BLaER1 treated with 17β-estradiol and CSF1 and Interleukin-3, amounts not matched to agents 10 nM and 100 nM (cell line): Measurements from ENCODE around the gene NDUFV1.
"Not testable (repeated sequence)": the region's sequence is repeated elsewhere in the genome, so short reads cannot be mapped to it uniquely, and the experiment has no call there.

Experiments used
- H3K27ac ChIP-seq, 11 experiments: shearing (Covaris generic); formaldehyde crosslinking; 2 replicates each; pipeline ENCODE4 v1.8.1; 2022
- H3K27me3 ChIP-seq, 11 experiments: shearing (Covaris generic); formaldehyde crosslinking; 2 replicates each; pipeline ENCODE4 v1.8.1; 2022
- H3K36me3 ChIP-seq, 11 experiments: shearing (Covaris generic); formaldehyde crosslinking; 2 replicates each; pipeline ENCODE4 v1.8.1; 2022
- H3K4me1 ChIP-seq, 10 experiments: shearing (Covaris generic); formaldehyde crosslinking; 2 replicates each; pipeline ENCODE4 v1.8.1; 2022
- H3K4me2 ChIP-seq, 11 experiments: shearing (Covaris generic); formaldehyde crosslinking; 2 replicates each; pipeline ENCODE4 v1.8.1; 2022
- H3K4me3 ChIP-seq, 10 experiments: shearing (Covaris generic); formaldehyde crosslinking; 2 replicates each; pipeline ENCODE4 v1.8.1; 2022
- H3K9ac ChIP-seq, 11 experiments: shearing (Covaris generic); formaldehyde crosslinking; 2 replicates each; pipeline ENCODE4 v1.8.1; 2022
- H3K9me3 ChIP-seq, 11 experiments: shearing (Covaris generic); formaldehyde crosslinking; replicated peaks in 1 of 11; 2 replicates each; pipeline ENCODE4 v1.8.1; 2022
- H4K20me1 ChIP-seq, 11 experiments: shearing (Covaris generic); formaldehyde crosslinking; 2 replicates each; pipeline ENCODE4 v1.8.1; 2022
- Cebpa-rat ChIP-seq, 11 experiments: shearing (Covaris generic); IDR thresholded peaks; 2 replicates each; pipeline ENCODE4 v1.8.1; 2022

The NDUFV1 gene

GRCh38 chr11:67592880-67593564, 13.7 kb upstream of the NDUFV1 start:
- H3K27ac ChIP-seq, result no peak overlapping the region
- H3K4me2 ChIP-seq, result no peak overlapping the region
- H3K9ac ChIP-seq, result no peak overlapping the region
- no peak overlapping the region for H3K4me3 ChIP-seq
- H4K20me1 ChIP-seq, result peaks cover 0 to 11% (median 3%) of the 10 kb centered on the region in 11 experiments; a peak in 8 of 22 replicates
- TF ChIP-seq Cebpa-rat (IDR thresholded peaks at IDR 0.05), result no peak
- peaks cover 10 to 18% (median 12%) of the 10 kb centered on the region in 10 experiments for H3K4me1 ChIP-seq
- peaks cover 3 to 14% (median 12%) of the 10 kb centered on the region in 11 experiments; a peak in 20 of 22 replicates for H3K9me3 ChIP-seq
- peaks cover 4 to 19% (median 12%) of the 10 kb centered on the region in 11 experiments; a peak in 18 of 22 replicates for H3K36me3 ChIP-seq
- no peaks in the 10 kb centered on the region for H3K27me3 ChIP-seq

GRCh38 chr11:67593565-67593905, 13.2 kb upstream of the NDUFV1 start:
- H3K36me3 ChIP-seq, result peaks cover 4 to 14% (median 10%) of the 10 kb centered on the region in 11 experiments; a peak in 18 of 22 replicates
- H4K20me1 ChIP-seq, result peaks cover 0 to 6% (median 0%) of the 10 kb centered on the region in 11 experiments; a peak in 4 of 22 replicates
- no peaks in the 10 kb centered on the region for H3K27me3 ChIP-seq
- H3K9me3 ChIP-seq, result peaks cover 4 to 19% (median 17%) of the 10 kb centered on the region in 11 experiments; a peak in 20 of 22 replicates
- H3K4me3 ChIP-seq, result no peak overlapping the region
- no peak for TF ChIP-seq Cebpa-rat (IDR thresholded peaks at IDR 0.05)
- H3K4me2 ChIP-seq, result no peak overlapping the region
- no peak overlapping the region for H3K9ac ChIP-seq
- H3K27ac ChIP-seq, result no peak overlapping the region
- H3K4me1 ChIP-seq, result peaks cover 4 to 12% (median 7%) of the 10 kb centered on the region in 10 experiments; a peak in 16 of 20 replicates

GRCh38 chr11:67594480-67594879, 12.3 kb upstream of the NDUFV1 start:
- H4K20me1 ChIP-seq, result no peaks in the 10 kb centered on the region; a peak in 1 of 22 replicates
- no peak for TF ChIP-seq Cebpa-rat (IDR thresholded peaks at IDR 0.05)
- H3K9ac ChIP-seq, result no peak overlapping the region
- H3K36me3 ChIP-seq, result peaks cover 0 to 5% (median 1%) of the 10 kb centered on the region in 11 experiments; a peak in 8 of 22 replicates
- H3K4me1 ChIP-seq, result peaks cover 0 to 4% (median 0%) of the 10 kb centered on the region in 10 experiments; a peak in 3 of 20 replicates
- H3K4me2 ChIP-seq, result no peak overlapping the region
- no peak overlapping the region for H3K4me3 ChIP-seq
- H3K27me3 ChIP-seq, result no peaks in the 10 kb centered on the region
- peaks cover 8 to 28% (median 24%) of the 10 kb centered on the region in 11 experiments; a peak in 20 of 22 replicates for H3K9me3 ChIP-seq
- H3K27ac ChIP-seq, result no peak overlapping the region

- no peak overlapping the region for H3K9ac ChIP-seq
- peaks cover 8 to 28% (median 24%) of the 10 kb centered on the region in 11 experiments; a peak in 20 of 22 replicates for H3K9me3 ChIP-seq
- no peak overlapping the region for H3K4me2 ChIP-seq
- TF ChIP-seq Cebpa-rat (IDR thresholded peaks at IDR 0.05), result no peak
- H3K27ac ChIP-seq, result no peak overlapping the region
- H3K36me3 ChIP-seq, result no peaks in the 10 kb centered on the region
- H3K27me3 ChIP-seq, result no peaks in the 10 kb centered on the region
- no peak overlapping the region for H3K4me3 ChIP-seq
- peaks cover 9 to 15% (median 12%) of the 10 kb centered on the region in 10 experiments; a peak in 19 of 20 replicates for H3K4me1 ChIP-seq
- H4K20me1 ChIP-seq, result no peaks in the 10 kb centered on the region; a peak in 1 of 22 replicates
Measured at GRCh38 chr11:67596753-67597300, 9.9 kb upstream of the NDUFV1 start.

GRCh38 chr11:67597458-67597857, 9.3 kb upstream of the NDUFV1 start:
- Histone ChIP-seq H3K9me3 (peaks cover 8 to 28% (median 24%) of the 10 kb centered on the region in 11 experiments; a peak in 20 of 22 replicates), H3K4me1 (peaks cover 9 to 15% (median 12%) of the 10 kb centered on the region in 10 experiments; a peak in 19 of 20 replicates)
- H3K27ac ChIP-seq, H3K9ac ChIP-seq, H3K4me2 ChIP-seq, H3K4me3 ChIP-seq, H3K36me3 ChIP-seq, H3K27me3 ChIP-seq, H4K20me1 ChIP-seq: not testable (repeated sequence)

GRCh38 chr11:67597963-67598362, 8.8 kb upstream of the NDUFV1 start:
- H3K36me3 ChIP-seq, H4K20me1 ChIP-seq, H3K4me2 ChIP-seq, H3K27ac ChIP-seq, H3K9ac ChIP-seq, H3K4me3 ChIP-seq, H3K27me3 ChIP-seq: not testable (repeated sequence)
- peaks cover 9 to 15% (median 12%) of the 10 kb centered on the region in 10 experiments; a peak in 19 of 20 replicates for H3K4me1 ChIP-seq
- H3K9me3 ChIP-seq, result peaks cover 8 to 28% (median 24%) of the 10 kb centered on the region in 11 experiments; a peak in 20 of 22 replicates

- Histone ChIP-seq H3K4me1 (peaks cover 8 to 15% (median 11%) of the 10 kb centered on the region in 10 experiments; a peak in 19 of 20 replicates), H3K4me3 (no peak overlapping the region), H3K9me3 (peaks cover 8 to 28% (median 24%) of the 10 kb centered on the region in 11 experiments; a peak in 20 of 22 replicates), H3K9ac (no peak overlapping the region), H3K27ac (no peak overlapping the region), H4K20me1 (no peaks in the 10 kb centered on the region), H3K27me3 (peaks cover 0 to under 1% (median 0%) of the 10 kb centered on the region in 11 experiments; a peak in 1 of 22 replicates), H3K4me2 (no peak overlapping the region), H3K36me3 (no peaks in the 10 kb centered on the region)
- no peak for TF ChIP-seq Cebpa-rat (IDR thresholded peaks at IDR 0.05)
Measured at GRCh38 chr11:67599149-67599548, 7.6 kb upstream of the NDUFV1 start.

GRCh38 chr11:67600324-67601029, 6.3 kb upstream of the NDUFV1 start:
- Histone ChIP-seq H3K4me2 (peak overlapping the region; percentile 46 to 71 (median 56); a peak in 21 of 22 replicates), H3K4me3 (no peak overlapping the region), H4K20me1 (no peaks in the 10 kb centered on the region), H3K9me3 (peaks cover 8 to 28% (median 24%) of the 10 kb centered on the region in 11 experiments; a peak in 20 of 22 replicates), H3K9ac (no peak overlapping the region), H3K27ac (no peak overlapping the region), H3K27me3 (peaks cover 0 to 4% (median 0%) of the 10 kb centered on the region in 11 experiments; a peak in 3 of 22 replicates), H3K36me3 (no peaks in the 10 kb centered on the region), H3K4me1 (peaks cover 8 to 17% (median 13%) of the 10 kb centered on the region in 10 experiments; a peak in 19 of 20 replicates)
- TF ChIP-seq Cebpa-rat (IDR thresholded peaks at IDR 0.05), result no peak

- Histone ChIP-seq H4K20me1 (no peaks in the 10 kb centered on the region), H3K27ac (no peak overlapping the region), H3K27me3 (peaks cover 0 to 4% (median 0%) of the 10 kb centered on the region in 11 experiments; a peak in 3 of 22 replicates), H3K4me3 (no peak overlapping the region), H3K9me3 (peaks cover 8 to 28% (median 24%) of the 10 kb centered on the region in 11 experiments; a peak in 20 of 22 replicates), H3K9ac (no peak overlapping the region), H3K36me3 (no peaks in the 10 kb centered on the region), H3K4me2 (peak overlapping the region in 9 of 11 experiments; percentile 4 to 71 (median 57); a peak in 14 of 22 replicates), H3K4me1 (peaks cover 11 to 23% (median 19%) of the 10 kb centered on the region in 10 experiments)
- TF ChIP-seq Cebpa-rat (IDR thresholded peaks at IDR 0.05), result no peak
Measured at GRCh38 chr11:67601098-67601497, 5.6 kb upstream of the NDUFV1 start.

- H3K4me2 ChIP-seq, H3K9ac ChIP-seq, H3K27me3 ChIP-seq, H3K4me3 ChIP-seq, H3K9me3 ChIP-seq, H3K27ac ChIP-seq, H4K20me1 ChIP-seq: not testable (repeated sequence)
- Histone ChIP-seq H3K36me3 (peaks cover 10 to 13% (median 11%) of the 10 kb centered on the region in 11 experiments), H3K4me1 (peaks cover 26 to 41% (median 35%) of the 10 kb centered on the region in 10 experiments)
Measured at GRCh38 chr11:67604119-67604518, 2.6 kb upstream of the NDUFV1 start.
